NCI-H526 treated with DMSO at 0.1 percent for 48 hours (cell line): Measurements from ENCODE around the gene GID8.

Experiments used
- DNase-seq: peaks from one replicate; lab custom pipeline; 2025; lab: John Stamatoyannopoulos, UW

GID8 gene

DNA sequence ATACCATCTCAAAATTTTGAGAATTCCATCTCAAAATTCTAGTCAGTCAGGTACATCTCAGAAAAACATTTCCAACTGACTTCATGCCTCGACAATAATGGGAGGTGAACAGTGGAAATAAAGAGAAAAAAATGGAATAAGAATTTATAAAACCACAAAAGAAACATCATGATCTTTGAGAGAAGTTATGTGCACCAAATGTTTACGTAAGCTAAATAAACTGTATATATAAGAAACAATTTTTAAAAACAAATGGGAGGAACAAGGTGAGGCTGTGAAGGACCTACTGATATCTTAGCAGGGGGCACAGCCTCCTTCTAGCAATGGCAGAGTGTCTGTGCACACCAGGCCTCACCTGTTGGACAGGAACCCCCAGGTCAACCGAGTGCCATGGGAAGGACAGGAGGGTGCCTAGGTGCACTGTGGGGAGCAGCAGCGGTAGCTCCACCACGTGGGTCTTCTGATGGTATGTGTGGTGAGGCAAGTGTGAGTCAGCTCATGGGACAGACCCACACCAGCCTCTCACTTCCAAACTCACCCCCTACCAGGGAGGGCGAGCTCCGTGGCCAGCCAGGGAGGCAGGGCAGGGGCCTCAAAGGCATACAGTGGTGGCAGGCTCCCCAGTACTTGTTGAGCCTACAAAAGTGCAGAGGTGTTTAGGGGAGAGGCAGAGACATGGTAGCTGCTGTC lies 34.9 kb upstream of the GID8 start:
- no peak for DNase-seq

- no peak for DNase-seq
These were observed 32.3 kb upstream of the GID8 start for GRCh38 chr20:62905536-62906117.

DNA sequence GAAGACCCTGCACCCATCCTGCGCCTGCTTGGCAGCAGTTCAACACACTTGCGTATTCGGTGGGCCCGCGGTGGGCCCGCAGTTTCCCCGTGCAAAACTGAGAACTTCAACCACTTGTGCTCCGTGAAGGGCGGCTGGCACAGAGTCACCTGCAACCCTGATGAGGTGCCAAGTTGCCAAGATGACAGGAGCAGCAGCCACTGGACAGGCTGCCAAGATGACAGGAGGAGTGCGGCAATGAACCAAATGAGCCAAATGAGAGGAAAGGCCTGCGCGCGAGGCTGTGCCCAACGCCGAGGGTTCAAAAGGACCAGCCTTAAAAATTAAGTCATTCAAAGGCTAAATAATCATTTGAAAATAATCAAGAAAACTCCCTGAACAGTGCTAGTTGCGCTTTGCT lies 31.7 kb upstream of the GID8 start:
- DNase-seq = no peak

DNA sequence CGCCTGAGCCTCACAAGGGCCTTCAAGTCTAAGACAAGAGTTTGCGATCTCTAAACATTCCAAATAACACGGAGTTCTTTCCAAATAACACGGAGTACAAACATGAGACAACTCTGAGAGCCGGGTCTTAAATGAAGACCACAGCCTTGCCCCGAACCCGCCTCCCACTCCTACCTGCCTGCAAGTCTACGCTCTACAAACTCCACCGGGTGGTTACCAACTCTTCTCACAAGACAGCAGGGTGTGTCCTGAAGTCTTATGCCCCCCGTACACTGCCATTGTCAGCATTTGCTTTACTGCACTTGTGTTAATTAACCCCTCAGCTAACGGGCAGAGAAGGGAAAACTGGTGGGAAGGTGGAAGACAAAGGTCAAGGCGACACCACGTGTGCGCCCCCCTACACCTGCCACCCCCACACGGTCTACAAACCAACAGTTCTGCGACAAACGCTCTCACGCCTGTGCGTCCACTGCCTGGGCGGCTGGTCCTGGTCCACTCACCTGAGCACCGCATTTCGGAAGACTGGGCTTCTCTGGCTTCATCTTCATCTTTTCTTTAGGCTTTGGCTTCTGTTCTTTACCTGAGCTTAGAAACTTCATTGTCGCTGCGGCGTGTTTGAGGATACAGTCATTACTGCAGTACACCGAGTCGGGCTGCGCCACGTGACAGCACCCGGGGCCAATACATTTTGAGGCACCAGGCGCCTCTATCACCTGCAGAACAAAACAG lies 31.1 kb upstream of the GID8 start:
- DNase-seq = no peak

DNA sequence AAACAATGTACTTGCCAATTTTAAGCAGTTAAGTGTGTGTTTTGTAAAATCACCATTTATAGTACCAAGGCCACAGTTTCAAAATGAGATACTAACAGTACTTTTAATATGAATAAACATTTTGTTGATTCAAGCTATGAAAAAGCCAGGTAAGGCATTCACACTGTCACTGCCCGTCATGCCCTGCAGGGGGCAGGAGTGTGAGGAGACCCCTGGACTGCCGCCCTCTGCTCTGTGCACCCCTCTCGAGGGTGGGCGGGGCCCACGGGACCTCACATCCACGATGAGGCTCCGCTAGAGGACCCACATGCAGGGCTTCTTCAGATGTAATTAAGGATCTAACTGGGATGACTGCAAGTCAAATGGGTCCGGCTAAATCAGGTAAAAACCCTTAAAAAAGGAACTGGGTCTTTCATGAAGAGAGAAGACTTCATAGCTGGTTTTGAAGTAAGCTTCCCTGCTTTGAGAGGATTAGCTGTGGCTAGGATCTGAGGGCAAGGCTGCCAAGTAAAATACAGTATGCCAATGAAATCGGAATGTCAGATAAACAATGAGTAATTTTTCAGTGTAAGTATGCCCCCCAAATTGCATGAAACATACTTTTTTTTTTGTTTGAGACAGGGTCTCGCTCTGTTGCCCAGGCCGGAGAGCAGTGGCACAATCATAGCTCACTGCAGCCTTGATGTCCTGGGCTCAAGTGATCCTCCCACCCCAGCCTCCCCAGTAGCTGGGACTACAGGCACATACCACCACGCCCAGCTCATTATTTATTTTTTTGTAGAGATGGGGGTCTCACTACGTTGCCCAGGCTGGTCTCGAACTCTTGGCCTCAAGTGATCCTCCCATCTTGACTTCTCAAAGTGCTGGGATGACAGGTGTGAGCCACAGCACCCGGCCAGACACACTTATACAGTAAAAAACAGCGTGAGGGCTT lies 30.3 kb upstream of the GID8 start:
- DNase-seq = no peak

GRCh38 chr20:62908971-62909791 lies 28.8 kb upstream of the GID8 start:
- DNase-seq = no peak

DNA sequence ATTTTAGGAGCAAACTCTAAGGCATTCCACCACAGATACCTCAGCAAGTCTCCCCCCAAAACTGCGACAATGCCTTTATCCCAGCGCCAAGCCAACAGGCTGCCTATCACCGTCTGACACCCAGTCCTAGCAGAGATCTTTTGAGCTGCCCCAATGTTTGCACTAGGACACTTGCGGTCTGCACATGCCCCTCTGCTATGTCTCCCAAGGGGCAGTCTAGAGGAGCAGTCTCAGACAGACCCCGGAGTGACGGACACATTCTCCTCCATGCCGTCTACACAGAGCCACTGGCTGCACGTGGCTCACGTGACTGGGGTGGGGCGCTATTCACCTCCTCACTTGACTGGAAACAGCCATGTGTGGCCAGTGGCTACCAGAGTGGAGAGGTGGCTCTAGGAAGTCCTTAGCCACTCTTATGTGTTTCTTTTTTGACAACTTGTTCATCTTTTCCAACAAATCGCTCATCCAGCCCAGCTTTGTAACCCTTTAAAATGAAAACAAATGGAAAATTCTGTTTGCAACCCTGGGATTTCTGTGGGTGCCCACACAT lies 27.7 kb upstream of the GID8 start:
- DNase-seq = no peak

DNA sequence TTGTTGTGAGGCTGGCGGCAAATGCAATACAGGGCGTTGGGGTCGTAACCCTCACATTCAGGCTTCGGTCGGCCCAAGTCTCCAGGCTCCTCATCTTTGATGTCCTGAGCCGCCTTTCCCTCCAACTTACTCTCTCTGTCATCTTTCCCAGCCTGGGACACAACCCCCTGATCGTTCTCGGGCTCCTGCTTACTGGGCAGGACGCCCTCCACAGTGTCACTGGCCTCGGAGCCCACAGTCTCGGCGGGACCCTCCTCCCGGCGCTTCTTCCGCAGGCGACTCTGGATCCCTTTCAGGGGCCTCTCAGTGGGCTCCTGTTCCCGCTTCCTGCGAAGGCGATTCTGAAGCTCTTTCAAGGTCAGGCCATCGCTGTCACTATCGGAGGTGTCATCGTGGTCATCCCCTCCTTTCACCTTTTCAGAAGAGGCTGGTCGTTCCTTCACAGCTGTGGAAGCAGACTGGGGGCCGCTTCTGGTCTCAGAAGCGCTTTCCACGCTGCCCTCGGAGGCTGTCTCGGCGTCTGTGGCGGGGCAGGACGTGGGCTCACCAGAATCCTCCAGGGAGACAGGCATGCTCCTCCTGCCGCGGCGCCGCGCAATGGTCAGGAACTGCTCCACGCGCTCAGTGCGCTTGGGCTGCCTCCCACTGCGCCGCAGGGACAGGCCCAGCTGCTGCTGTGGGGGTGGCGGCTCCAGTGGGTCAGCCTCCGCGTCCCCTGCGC lies 27.0 kb upstream of the GID8 start:
- DNase-seq = no peak

DNA sequence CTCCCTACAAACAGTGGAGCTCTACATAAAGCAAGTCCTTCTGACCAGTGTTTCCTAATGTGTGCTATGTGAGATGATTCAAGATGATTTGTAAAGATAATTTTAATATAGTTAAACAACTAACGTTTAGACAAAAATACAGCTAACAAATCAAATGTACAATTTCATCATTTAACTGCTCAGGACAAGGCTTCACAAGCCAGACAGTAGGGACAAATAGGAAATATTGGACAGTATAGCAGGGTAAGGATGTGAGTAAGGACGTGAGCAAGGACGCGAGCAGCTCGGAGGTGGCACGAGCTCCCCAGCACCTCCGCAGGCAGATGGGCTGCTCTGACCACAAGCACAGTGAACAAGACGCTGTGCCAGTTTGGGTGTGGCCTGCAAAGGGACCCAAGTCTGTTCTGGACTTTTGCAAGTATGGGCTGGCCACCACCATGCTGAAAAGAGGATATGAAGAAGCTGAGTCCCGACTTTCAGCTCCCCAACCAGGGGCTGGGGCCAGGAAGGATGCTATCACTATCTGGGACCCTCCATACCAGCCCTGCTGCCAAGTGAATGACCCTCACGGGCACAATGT lies 26.2 kb upstream of the GID8 start:
- no peak for DNase-seq

GRCh38 chr20:62913043-62913630 lies 24.8 kb upstream of the GID8 start:
- DNase-seq = no peak

GRCh38 chr20:62914436-62914835 lies 23.5 kb upstream of the GID8 start:
- DNase-seq = no peak

GRCh38 chr20:62914970-62915457 lies 22.9 kb upstream of the GID8 start:
- peak; percentile 81 for DNase-seq

DNA sequence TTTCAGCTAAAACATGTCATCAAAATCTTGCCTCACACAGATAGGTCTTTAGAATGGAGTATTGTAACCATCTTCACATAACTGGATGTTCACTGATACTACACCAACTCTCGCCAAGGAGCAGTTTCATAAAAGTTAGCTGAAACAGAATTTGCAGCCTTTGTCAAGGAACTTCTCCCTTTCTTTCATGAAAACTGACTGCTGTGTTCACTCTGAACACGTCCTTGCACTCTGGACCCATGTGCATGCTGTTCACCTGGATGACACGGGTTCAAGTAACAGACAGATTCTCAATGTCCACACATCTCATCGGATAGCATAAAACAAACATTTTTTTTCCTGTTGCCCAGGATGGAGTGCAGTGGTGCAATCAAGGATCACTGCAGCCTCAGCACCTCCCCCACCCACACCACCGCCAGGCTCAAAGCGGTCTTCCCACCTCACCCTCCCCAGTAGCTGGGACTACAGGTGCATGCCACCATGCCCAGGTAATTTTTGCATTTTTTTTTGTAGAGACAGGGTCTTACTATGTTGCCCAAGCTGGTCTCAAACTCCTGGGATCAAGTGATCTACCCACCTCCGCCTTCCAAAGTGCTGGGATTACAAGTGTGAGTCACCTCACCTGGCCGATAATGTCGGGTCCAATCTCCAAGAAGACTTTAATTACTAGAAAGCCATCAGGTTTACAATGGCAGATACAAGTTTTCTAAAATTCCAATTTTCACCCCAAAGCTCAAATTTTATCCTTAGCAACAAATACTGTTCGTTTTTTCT lies 21.1 kb upstream of the GID8 start:
- no peak for DNase-seq

- no peak for DNase-seq
These were observed 20.2 kb upstream of the GID8 start for GRCh38 chr20:62917720-62918119.

- DNase-seq = no peak
These were observed 19.8 kb upstream of the GID8 start for GRCh38 chr20:62918147-62918546.

DNA sequence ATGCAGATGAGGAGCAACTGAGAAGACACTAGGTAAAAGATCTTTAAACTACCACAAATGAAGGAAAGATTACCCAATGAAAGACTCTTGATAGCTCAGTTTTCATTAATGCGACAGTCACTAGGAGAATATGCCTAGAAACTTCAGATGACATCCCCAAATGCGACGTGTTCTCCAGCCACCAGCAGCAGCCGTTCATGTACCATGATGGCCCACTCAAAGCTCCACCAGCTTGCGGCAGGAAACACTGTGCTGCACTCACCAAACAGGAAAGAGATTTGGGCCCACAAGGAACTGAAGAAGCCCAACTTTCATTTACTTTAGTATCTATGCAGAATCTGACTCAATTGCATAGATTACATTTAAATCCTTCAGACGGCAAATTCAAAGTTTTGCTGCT lies 19.1 kb upstream of the GID8 start:
- DNase-seq = no peak

GRCh38 chr20:62920039-62920645 lies 17.8 kb upstream of the GID8 start:
- no peak for DNase-seq

- peak; percentile 59 for DNase-seq
These were observed 16.7 kb upstream of the GID8 start for GRCh38 chr20:62921119-62921687.
